Measurements from ENCODE around the gene DPH6.

DNA sequence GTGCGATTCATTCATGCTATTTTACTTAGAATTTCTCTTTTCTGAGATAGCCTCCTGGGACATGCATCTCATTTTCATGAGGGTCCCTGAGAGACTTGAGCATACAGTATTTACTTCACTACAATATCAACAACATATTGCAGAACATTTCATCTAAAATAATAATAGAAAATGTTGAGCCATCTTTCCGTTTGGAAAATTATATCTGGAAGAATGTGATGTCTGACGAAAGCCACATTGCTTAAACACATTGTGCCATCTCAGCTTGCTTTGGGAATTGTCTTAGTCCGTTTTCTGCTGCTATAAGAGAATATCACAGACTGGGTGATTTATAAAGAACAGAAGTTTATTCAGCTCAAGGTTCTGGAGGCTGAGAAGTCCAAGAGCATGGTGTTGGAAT is 55.5 kb downstream of the DPH6 start:
- TF ChIP-seq, protein P1, sequence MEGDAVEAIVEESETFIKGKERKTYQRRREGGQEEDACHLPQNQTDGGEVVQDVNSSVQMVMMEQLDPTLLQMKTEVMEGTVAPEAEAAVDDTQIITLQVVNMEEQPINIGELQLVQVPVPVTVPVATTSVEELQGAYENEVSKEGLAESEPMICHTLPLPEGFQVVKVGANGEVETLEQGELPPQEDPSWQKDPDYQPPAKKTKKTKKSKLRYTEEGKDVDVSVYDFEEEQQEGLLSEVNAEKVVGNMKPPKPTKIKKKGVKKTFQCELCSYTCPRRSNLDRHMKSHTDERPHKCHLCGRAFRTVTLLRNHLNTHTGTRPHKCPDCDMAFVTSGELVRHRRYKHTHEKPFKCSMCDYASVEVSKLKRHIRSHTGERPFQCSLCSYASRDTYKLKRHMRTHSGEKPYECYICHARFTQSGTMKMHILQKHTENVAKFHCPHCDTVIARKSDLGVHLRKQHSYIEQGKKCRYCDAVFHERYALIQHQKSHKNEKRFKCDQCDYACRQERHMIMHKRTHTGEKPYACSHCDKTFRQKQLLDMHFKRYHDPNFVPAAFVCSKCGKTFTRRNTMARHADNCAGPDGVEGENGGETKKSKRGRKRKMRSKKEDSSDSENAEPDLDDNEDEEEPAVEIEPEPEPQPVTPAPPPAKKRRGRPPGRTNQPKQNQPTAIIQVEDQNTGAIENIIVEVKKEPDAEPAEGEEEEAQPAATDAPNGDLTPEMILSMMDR (IDR thresholded peaks at IDR 0.05), result no peak
- no peak for TF ChIP-seq ZFX (IDR thresholded peaks at IDR 0.05; ENCODE audit: borderline replicate concordance)

Measured in 22Rv1 (cell line).